Measurements from ENCODE around the gene MED12. TPM values are rescaled to one million over a fixed set of nuclear protein-coding genes. Genes with fewer than 3 reads are reported as not detected.

The MED12 gene
- total and polyA plus RNA-seq, 5 donors, result 10.2 to 25.9 (median 22.6) TPM

Other genes with a start within 250 kb of the MED12 start
- gene TEX11, start 209.9 kb upstream of the MED12 start, total RNA-seq, result under 1 TPM in 2 of 4 donors, not detected in 2; 0.09 to 0.25 TPM
- gene TEX11, start 209.9 kb upstream of the MED12 start, polyA plus RNA-seq, result not detected
- gene SLC7A3, start 187.5 kb upstream of the MED12 start, total RNA-seq, result not detected
- gene SLC7A3, start 187.5 kb upstream of the MED12 start, polyA plus RNA-seq, result not detected
- 10 to 100 TPM; 46.8 to 54.2 (median 50.6) TPM for gene SNX12, start 50.3 kb upstream of the MED12 start, total RNA-seq
- gene SNX12, start 50.3 kb upstream of the MED12 start, polyA plus RNA-seq, result 26.1 TPM
- gene FOXO4, start 22.7 kb upstream of the MED12 start, total RNA-seq, result 10 to 100 TPM; 32.9 to 59.2 (median 37.1) TPM
- gene FOXO4, start 22.7 kb upstream of the MED12 start, polyA plus RNA-seq, result 27.8 TPM
- gene CXorf65, start 11.9 kb upstream of the MED12 start, total RNA-seq, result under 1 TPM in 1 of 4 donors, not detected in 3; 0.71 TPM
- not detected for gene CXorf65, start 11.9 kb upstream of the MED12 start, polyA plus RNA-seq
- gene IL2RG, start 7.0 kb upstream of the MED12 start, total RNA-seq, result 1 to 10 TPM in 3 of 4 donors, under 1 TPM in 1; 0.88 to 4.1 (median 2.2) TPM
- 1.1 TPM for gene IL2RG, start 7.0 kb upstream of the MED12 start, polyA plus RNA-seq
- gene NLGN3, start 26.2 kb downstream of the MED12 start, total RNA-seq, result 1 to 10 TPM in 3 of 4 donors, under 1 TPM in 1; 0.75 to 1.9 (median 1.4) TPM
- gene NLGN3, start 26.2 kb downstream of the MED12 start, polyA plus RNA-seq, result 0.88 TPM
- gene GJB1, start 104.6 kb downstream of the MED12 start, total RNA-seq, result not detected
- 0.11 TPM for gene GJB1, start 104.6 kb downstream of the MED12 start, polyA plus RNA-seq
- gene ZMYM3, start 135.5 kb downstream of the MED12 start, total RNA-seq, result 10 to 100 TPM; 13.0 to 24.2 (median 18.4) TPM
- gene ZMYM3, start 135.5 kb downstream of the MED12 start, polyA plus RNA-seq, result 6.9 TPM
- 100 to 1,000 TPM; 124 to 157 (median 135) TPM for gene NONO, start 165.0 kb downstream of the MED12 start, total RNA-seq
- 61.9 TPM for gene NONO, start 165.0 kb downstream of the MED12 start, polyA plus RNA-seq
- gene ITGB1BP2, start 183.2 kb downstream of the MED12 start, total RNA-seq, result 100 to 1,000 TPM; 113 to 174 (median 125) TPM
- 186 TPM for gene ITGB1BP2, start 183.2 kb downstream of the MED12 start, polyA plus RNA-seq
- gene TAF1, start 247.8 kb downstream of the MED12 start, total RNA-seq, result 10 to 100 TPM; 21.2 to 22.8 (median 22.1) TPM
- 8.6 TPM for gene TAF1, start 247.8 kb downstream of the MED12 start, polyA plus RNA-seq